Natural killer cell (primary cell): ENCODE data around the gene ETV6. TPM values are rescaled to one million over a fixed set of nuclear protein-coding genes. Genes with fewer than 3 reads are reported as not detected.

Experiments
- ATAC-seq, 3 donors: fragments of 150-1000 bp in 2 of 3; fragments of 200-7000 bp in 1 of 3; cut with Tn5 transposase; 1 replicate in 1 of 3; 2 replicates in 2 of 3; pipeline ENCODE4 v1.10.0; 2021; ENCODE audit warnings: mild to moderate bottlenecking in 2 of 3, moderate library complexity in 2 of 3
- DNase-seq, 2 donors: peaks; one replicate each; pipeline versions ENCODE4 v3.0.0 to v3.0.0-alpha.2; 2013 to 2021; ENCODE audit warnings: mixed read lengths in 1 of 2
- H3K27ac ChIP-seq: one replicate; pipeline ENCODE4 v1.5.1; 2013; ENCODE audit warnings: mild to moderate bottlenecking, low read length
- H3K27me3 ChIP-seq: one replicate; pipeline ENCODE4 v1.6.1; 2013; ENCODE audit warnings: low read length; ENCODE audit not compliant: control insufficient read depth, insufficient read depth
- H3K36me3 ChIP-seq: one replicate; pipeline ENCODE4 v1.6.1; 2013; ENCODE audit warnings: low read length; ENCODE audit not compliant: control insufficient read depth, insufficient read depth
- H3K4me1 ChIP-seq: one replicate; pipeline ENCODE4 v1.6.1; 2013; ENCODE audit warnings: low read length; ENCODE audit not compliant: control insufficient read depth, insufficient read depth
- H3K4me3 ChIP-seq: one replicate; pipeline ENCODE4 v1.5.1; 2013; ENCODE audit warnings: low read length
- H3K9me3 ChIP-seq: one replicate; pipeline ENCODE4 v1.6.1; 2013; ENCODE audit warnings: low read length; ENCODE audit not compliant: control insufficient read depth, insufficient read depth
- H3K27ac Mint-ChIP-seq, 2 donors: one replicate each; pipeline ENCODE4 v1.8.0; 2022; ENCODE audit warnings: mild to moderate bottlenecking in 2 of 2, mixed read lengths in 2 of 2, moderate library complexity in 1 of 2
- H3K27me3 Mint-ChIP-seq, 2 donors: one replicate each; pipeline ENCODE4 v1.8.0; 2022; ENCODE audit warnings: low read depth in 2 of 2, mixed read lengths in 2 of 2
- H3K36me3 Mint-ChIP-seq: one replicate; pipeline ENCODE4 v1.8.0; 2022; ENCODE audit warnings: mixed read lengths
- H3K4me1 Mint-ChIP-seq, 2 donors: one replicate each; pipeline ENCODE4 v1.8.0; 2022; ENCODE audit warnings: mixed read lengths in 2 of 2
- H3K4me3 Mint-ChIP-seq: one replicate; pipeline ENCODE4 v1.8.0; 2022; ENCODE audit warnings: mild to moderate bottlenecking, moderate library complexity, mixed read lengths
- H3K9me3 Mint-ChIP-seq, 2 donors: one replicate each; pipeline ENCODE4 v1.8.0; 2022; ENCODE audit warnings: mixed read lengths in 2 of 2
- CTCF ChIP-seq: fragments of 200-600 bp; IDR thresholded peaks from one replicate; pipeline ENCODE4 v1.8.0; 2022; ENCODE audit warnings: antibody characterized with exemption
- WGBS: methylation state at CpG from one replicate; pipeline ENCODE4 v1.1.7; 2013; ENCODE audit warnings: missing lambda C conversion rate; ENCODE audit not compliant: insufficient coverage; 5-methylcytosine and 5-hydroxymethylcytosine counted together
- intact Hi-C: fragments of 100-400 bp; cut with micrococcal nuclease; formaldehyde crosslinking; loops from one replicate; pipeline ENCODE4 v1.14.2; 2022
- total RNA-seq, 4 donors: library from RNA; stranded (reverse); fragments of 120-200 nt in 1 of 4; gene quantifications; one replicate each; pipeline versions ENCODE4 v1.2.3 to v1.2.4, GENCODE V29; 2013 to 2022

ETV6 gene
- total RNA-seq, 3 donors from 2014 or later (not counting 1 experiment from before 2014, with no cell fraction given): 38.9 to 49.5 (median 40.6) TPM

GRCh38 chr12:11891346-11891745 lies 241.9 kb downstream of the ETV6 start:
- no peaks in the 10 kb centered on the region for H3K27me3 Mint-ChIP-seq
- no peak for ATAC-seq
- H3K36me3 Mint-ChIP-seq: peaks cover 15% of the 10 kb centered on the region
- Histone ChIP-seq H3K4me1 (peaks cover 11% of the 10 kb centered on the region), H3K4me3 (no peak overlapping the region), H3K27me3 (no peaks in the 10 kb centered on the region), H3K9me3 (no peaks in the 10 kb centered on the region), H3K36me3 (peaks cover 30% of the 10 kb centered on the region), H3K27ac (no peak overlapping the region)
- no peaks in the 10 kb centered on the region for H3K9me3 Mint-ChIP-seq
- intact Hi-C loops: no loop called here
- WGBS: 47% methylated on average over 3 of the region's 4 CpGs
- H3K27ac Mint-ChIP-seq: no peak overlapping the region
- TF ChIP-seq CTCF: no peak
- H3K4me3 Mint-ChIP-seq: no peak overlapping the region
- H3K4me1 Mint-ChIP-seq: peaks cover 31% of the 10 kb centered on the region in 2 donors
- DNase-seq: no peak

- H3K4me1 ChIP-seq: peaks cover 11% of the 10 kb centered on the region
- Mint-ChIP-seq H3K27me3 (no peaks in the 10 kb centered on the region), H3K27ac (no peak overlapping the region), H3K36me3 (peaks cover 15% of the 10 kb centered on the region), H3K9me3 (no peaks in the 10 kb centered on the region), H3K4me3 (no peak overlapping the region), H3K4me1 (peaks cover 31% of the 10 kb centered on the region in 2 donors)
- WGBS: 90% methylated on average over 9 of the region's 9 CpGs
- H3K27ac ChIP-seq: no peak overlapping the region
- DNase-seq (no peak), ATAC-seq (no peak)
- intact Hi-C loops: no loop called here
- no peaks in the 10 kb centered on the region for H3K9me3 ChIP-seq
- H3K4me3 ChIP-seq: no peak overlapping the region
- no peak for TF ChIP-seq CTCF
- peaks cover 25% of the 10 kb centered on the region for H3K36me3 ChIP-seq
- no peaks in the 10 kb centered on the region for H3K27me3 ChIP-seq
Observed at GRCh38 chr12:11891754-11892386, 242.4 kb downstream of the ETV6 start.

GRCh38 chr12:11893998-11894397 lies 244.5 kb downstream of the ETV6 start:
- intact Hi-C loops: no loop called here
- no peak overlapping the region for H3K27ac Mint-ChIP-seq
- TF ChIP-seq CTCF: no peak

GRCh38 chr12:11894890-11895289 lies 245.4 kb downstream of the ETV6 start:
- Mint-ChIP-seq H3K9me3 (no peaks in the 10 kb centered on the region), H3K27me3 (peaks cover 0 to 3% of the 10 kb centered on the region in 2 donors), H3K27ac (peak overlapping the region; percentile 9 to 48), H3K4me3 (peak overlapping the region; percentile 61), H3K36me3 (no peaks in the 10 kb centered on the region), H3K4me1 (peaks cover 27 to 29% of the 10 kb centered on the region in 2 donors)
- Histone ChIP-seq H3K27ac (no peak overlapping the region), H3K27me3 (no peaks in the 10 kb centered on the region), H3K4me3 (no peak overlapping the region), H3K9me3 (no peaks in the 10 kb centered on the region), H3K4me1 (peaks cover 11% of the 10 kb centered on the region), H3K36me3 (peaks cover 16% of the 10 kb centered on the region)
- DNase-seq (peak in 1 of 2 donors; percentile 32), ATAC-seq (peak in 2 of 3 donors; percentile 83 to 87)
- intact Hi-C loops: no loop called here
- WGBS: 20% methylated on average over 1 of the region's 4 CpGs
- no peak for TF ChIP-seq CTCF

More at GRCh38 chr12:11893998-11894397, 244.5 kb downstream of the ETV6 start:
- no peaks in the 10 kb centered on the region for H3K9me3 ChIP-seq
- 94% methylated on average over 4 of the region's 4 CpGs for WGBS
- Mint-ChIP-seq H3K9me3 (no peaks in the 10 kb centered on the region), H3K27me3 (peaks cover 0 to 3% of the 10 kb centered on the region in 2 donors), H3K36me3 (peaks cover 8% of the 10 kb centered on the region), H3K4me3 (no peak overlapping the region), H3K4me1 (peaks cover 35 to 37% of the 10 kb centered on the region in 2 donors)
- DNase-seq (no peak), ATAC-seq (no peak)
- peaks cover 11% of the 10 kb centered on the region for H3K4me1 ChIP-seq
- H3K27me3 ChIP-seq: no peaks in the 10 kb centered on the region
- peaks cover 20% of the 10 kb centered on the region for H3K36me3 ChIP-seq
- H3K4me3 ChIP-seq: no peak overlapping the region
- no peak overlapping the region for H3K27ac ChIP-seq
